ENCODE measurements around the gene GSK3B.

GRCh38 chr3:120140098-120140742 lies 46.0 kb upstream of the GSK3B start:
- TF ChIP-seq EZH2phosphoT487 (IDR thresholded peaks at IDR 0.05): no peak
- no peak for TF ChIP-seq EZH2 (IDR thresholded peaks at IDR 0.05)
- TF ChIP-seq, protein P1, sequence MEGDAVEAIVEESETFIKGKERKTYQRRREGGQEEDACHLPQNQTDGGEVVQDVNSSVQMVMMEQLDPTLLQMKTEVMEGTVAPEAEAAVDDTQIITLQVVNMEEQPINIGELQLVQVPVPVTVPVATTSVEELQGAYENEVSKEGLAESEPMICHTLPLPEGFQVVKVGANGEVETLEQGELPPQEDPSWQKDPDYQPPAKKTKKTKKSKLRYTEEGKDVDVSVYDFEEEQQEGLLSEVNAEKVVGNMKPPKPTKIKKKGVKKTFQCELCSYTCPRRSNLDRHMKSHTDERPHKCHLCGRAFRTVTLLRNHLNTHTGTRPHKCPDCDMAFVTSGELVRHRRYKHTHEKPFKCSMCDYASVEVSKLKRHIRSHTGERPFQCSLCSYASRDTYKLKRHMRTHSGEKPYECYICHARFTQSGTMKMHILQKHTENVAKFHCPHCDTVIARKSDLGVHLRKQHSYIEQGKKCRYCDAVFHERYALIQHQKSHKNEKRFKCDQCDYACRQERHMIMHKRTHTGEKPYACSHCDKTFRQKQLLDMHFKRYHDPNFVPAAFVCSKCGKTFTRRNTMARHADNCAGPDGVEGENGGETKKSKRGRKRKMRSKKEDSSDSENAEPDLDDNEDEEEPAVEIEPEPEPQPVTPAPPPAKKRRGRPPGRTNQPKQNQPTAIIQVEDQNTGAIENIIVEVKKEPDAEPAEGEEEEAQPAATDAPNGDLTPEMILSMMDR (IDR thresholded peaks at IDR 0.05): no peak

All from neural progenitor cell (in vitro differentiated cells).